SK-N-SH treated with all-trans-retinoic acid at 6 μM for 48 hours (cell line): ENCODE results near the gene PIK3AP1.

Source experiments
- ARNTL ChIP-seq: fragments of 450-650 bp; formaldehyde crosslinking; IDR thresholded peaks from 2 replicates; pipeline ENCODE4 v1.5.0; 2020; ENCODE audit warnings: low read depth, mild to moderate bottlenecking, moderate library complexity, borderline replicate concordance
- BACH2 ChIP-seq: fragments of 250-450 bp; sonication (Bioruptor Pico); IDR thresholded peaks from 2 replicates; pipeline ENCODE4 v1.9.0; 2021; ENCODE audit warnings: mild to moderate bottlenecking, borderline replicate concordance
- OSR1 ChIP-seq: fragments of 250-450 bp; sonication (Bioruptor Pico); IDR thresholded peaks from 2 replicates; pipeline ENCODE4 v1.8.0; 2022; ENCODE audit warnings: moderate library complexity, mild to moderate bottlenecking, inconsistent platforms
- PPARA ChIP-seq: fragments of 250-450 bp; sonication (Bioruptor Pico); IDR thresholded peaks from 2 replicates; pipeline ENCODE4 v1.5.0; 2020; ENCODE audit warnings: mild to moderate bottlenecking, borderline replicate concordance
- RARB ChIP-seq: fragments of 250-450 bp; sonication (Bioruptor Pico); IDR thresholded peaks from 2 replicates; pipeline ENCODE4 v1.8.0; 2021; ENCODE audit warnings: mild to moderate bottlenecking, moderate library complexity
- TCF4 ChIP-seq: fragments of 250-450 bp; sonication (Bioruptor Pico); IDR thresholded peaks from 2 replicates; pipeline ENCODE4 v1.8.0; 2021; ENCODE audit warnings: mild to moderate bottlenecking, moderate library complexity, borderline replicate concordance
- ZC3H10 ChIP-seq: fragments of 250-450 bp; sonication (Bioruptor Pico); IDR thresholded peaks from 2 replicates; pipeline ENCODE4 v1.5.1; 2021; ENCODE audit warnings: mild to moderate bottlenecking, moderate library complexity
- ZFP3 ChIP-seq: fragments of 250-450 bp; sonication (Bioruptor Pico); IDR thresholded peaks from 2 replicates; pipeline ENCODE4 v1.5.0; 2020; ENCODE audit warnings: mild to moderate bottlenecking, moderate library complexity
- ZFP30 ChIP-seq: fragments of 450-650 bp; formaldehyde crosslinking; IDR thresholded peaks from 2 replicates; pipeline ENCODE4 v1.5.0; 2022; ENCODE audit warnings: mild to moderate bottlenecking, moderate library complexity
- ZNF70 ChIP-seq: fragments of 450-650 bp; formaldehyde crosslinking; IDR thresholded peaks from 2 replicates; pipeline ENCODE4 v1.5.0; 2020; ENCODE audit warnings: mild to moderate bottlenecking, moderate library complexity
- ZNF8 ChIP-seq: fragments of 450-650 bp; formaldehyde crosslinking; IDR thresholded peaks from 2 replicates; pipeline ENCODE4 v1.5.0; 2020; ENCODE audit warnings: mild to moderate bottlenecking, moderate library complexity
- TF ChIP-seq, protein P1 (sequence below): fragments of 250-450 bp; sonication (Bioruptor Pico); IDR thresholded peaks from 2 replicates; pipeline ENCODE4 v1.8.0; 2020; ENCODE audit warnings: mild to moderate bottlenecking, moderate library complexity, borderline replicate concordance
- TF ChIP-seq, protein P2 (sequence below): fragments of 250-450 bp; sonication (Bioruptor Pico); IDR thresholded peaks from 2 replicates; pipeline ENCODE4 v1.5.1; 2021; ENCODE audit warnings: mild to moderate bottlenecking, moderate library complexity

- TF ChIP-seq RARB (CRISPR knock-in tag) (no peak), BACH2 (CRISPR knock-in tag) (no peak), ZFP30 (no peak), ZFP3 (CRISPR knock-in tag) (no peak), PPARA (CRISPR knock-in tag) (no peak), ZC3H10 (CRISPR knock-in tag) (no peak), ZNF70 (no peak), ZNF8 (no peak), TCF4 (no peak), OSR1 (CRISPR knock-in tag) (no peak), ARNTL (no peak)
- TF ChIP-seq, protein P1, sequence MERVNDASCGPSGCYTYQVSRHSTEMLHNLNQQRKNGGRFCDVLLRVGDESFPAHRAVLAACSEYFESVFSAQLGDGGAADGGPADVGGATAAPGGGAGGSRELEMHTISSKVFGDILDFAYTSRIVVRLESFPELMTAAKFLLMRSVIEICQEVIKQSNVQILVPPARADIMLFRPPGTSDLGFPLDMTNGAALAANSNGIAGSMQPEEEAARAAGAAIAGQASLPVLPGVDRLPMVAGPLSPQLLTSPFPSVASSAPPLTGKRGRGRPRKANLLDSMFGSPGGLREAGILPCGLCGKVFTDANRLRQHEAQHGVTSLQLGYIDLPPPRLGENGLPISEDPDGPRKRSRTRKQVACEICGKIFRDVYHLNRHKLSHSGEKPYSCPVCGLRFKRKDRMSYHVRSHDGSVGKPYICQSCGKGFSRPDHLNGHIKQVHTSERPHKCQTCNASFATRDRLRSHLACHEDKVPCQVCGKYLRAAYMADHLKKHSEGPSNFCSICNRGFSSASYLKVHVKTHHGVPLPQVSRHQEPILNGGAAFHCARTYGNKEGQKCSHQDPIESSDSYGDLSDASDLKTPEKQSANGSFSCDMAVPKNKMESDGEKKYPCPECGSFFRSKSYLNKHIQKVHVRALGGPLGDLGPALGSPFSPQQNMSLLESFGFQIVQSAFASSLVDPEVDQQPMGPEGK (CRISPR knock-in tag) = no peak
- TF ChIP-seq, protein P2, sequence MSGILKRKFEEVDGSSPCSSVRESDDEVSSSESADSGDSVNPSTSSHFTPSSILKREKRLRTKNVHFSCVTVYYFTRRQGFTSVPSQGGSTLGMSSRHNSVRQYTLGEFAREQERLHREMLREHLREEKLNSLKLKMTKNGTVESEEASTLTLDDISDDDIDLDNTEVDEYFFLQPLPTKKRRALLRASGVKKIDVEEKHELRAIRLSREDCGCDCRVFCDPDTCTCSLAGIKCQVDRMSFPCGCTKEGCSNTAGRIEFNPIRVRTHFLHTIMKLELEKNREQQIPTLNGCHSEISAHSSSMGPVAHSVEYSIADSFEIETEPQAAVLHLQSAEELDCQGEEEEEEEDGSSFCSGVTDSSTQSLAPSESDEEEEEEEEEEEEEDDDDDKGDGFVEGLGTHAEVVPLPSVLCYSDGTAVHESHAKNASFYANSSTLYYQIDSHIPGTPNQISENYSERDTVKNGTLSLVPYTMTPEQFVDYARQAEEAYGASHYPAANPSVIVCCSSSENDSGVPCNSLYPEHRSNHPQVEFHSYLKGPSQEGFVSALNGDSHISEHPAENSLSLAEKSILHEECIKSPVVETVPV (CRISPR knock-in tag) = no peak
Measured at GRCh38 chr10:96724621-96725020, 4.3 kb upstream of the PIK3AP1 start.
